ENCODE data around the gene MYLK.
"Not testable (repeated sequence)": the region's sequence is repeated elsewhere in the genome, so short reads cannot be mapped to it uniquely, and the experiment has no call there.

The MYLK gene

GRCh38 chr3:123884203-123884831 lies at the start of gene MYLK:
Gene MYLK, minus strand, starts transcription at chr3:123884332. Its CDS starts 90,491 bp downstream, at chr3:123793841.
- peak; percentile 79 for DNase-seq (ENCODE audit: low read depth)

- peak; percentile 13 for DNase-seq (ENCODE audit: low read depth)
Observed at GRCh38 chr3:123930445-123930844, 46.3 kb upstream of the MYLK start.

- DNase-seq (ENCODE audit: low read depth) = no peak
Observed at GRCh38 chr3:123929325-123929724, 45.2 kb upstream of the MYLK start.

GRCh38 chr3:123926396-123926795 lies 42.3 kb upstream of the MYLK start:
- DNase-seq (ENCODE audit: low read depth) = no peak

GRCh38 chr3:123920868-123921267 lies 36.7 kb upstream of the MYLK start:
- DNase-seq (ENCODE audit: low read depth) = no peak

- no peak for DNase-seq (ENCODE audit: low read depth)
Observed at GRCh38 chr3:123920383-123920782, 36.3 kb upstream of the MYLK start.

GRCh38 chr3:123919353-123919752 lies 35.2 kb upstream of the MYLK start:
- no peak for DNase-seq (ENCODE audit: low read depth)

- no peak for DNase-seq (ENCODE audit: low read depth)
Observed at GRCh38 chr3:123914829-123915228, 30.7 kb upstream of the MYLK start.

- DNase-seq (ENCODE audit: low read depth) = no peak
Observed at GRCh38 chr3:123909785-123910184, 25.7 kb upstream of the MYLK start.

- DNase-seq (ENCODE audit: low read depth) = no peak
Observed at GRCh38 chr3:123907720-123908119, 23.6 kb upstream of the MYLK start.

GRCh38 chr3:123899300-123899865 lies 15.3 kb upstream of the MYLK start:
- DNase-seq (ENCODE audit: low read depth) = no peak

- no peak for DNase-seq (ENCODE audit: low read depth)
Observed at GRCh38 chr3:123893012-123893411, 8.9 kb upstream of the MYLK start.

- DNase-seq (ENCODE audit: low read depth) = no peak
Observed at GRCh38 chr3:123892195-123892594, 8.1 kb upstream of the MYLK start.

- not testable (repeated sequence) for DNase-seq (ENCODE audit: low read depth)
Observed at GRCh38 chr3:123890991-123891390, 6.9 kb upstream of the MYLK start.

- DNase-seq (ENCODE audit: low read depth) = not testable (repeated sequence)
Observed at GRCh38 chr3:123890162-123890561, 6.0 kb upstream of the MYLK start.

- no peak for DNase-seq (ENCODE audit: low read depth)
Observed at GRCh38 chr3:123884993-123885392, 861 bp upstream of the MYLK start.

GRCh38 chr3:123883701-123884202 lies 380 bp downstream of the MYLK start:
- no peak for DNase-seq (ENCODE audit: low read depth)

- DNase-seq (ENCODE audit: low read depth) = no peak
Observed at GRCh38 chr3:123883111-123883510, 1.0 kb downstream of the MYLK start.

- no peak for DNase-seq (ENCODE audit: low read depth)
Observed at GRCh38 chr3:123881771-123882170, 2.4 kb downstream of the MYLK start.

- peak; percentile 42 for DNase-seq (ENCODE audit: low read depth)
Observed at GRCh38 chr3:123880998-123881561, 3.1 kb downstream of the MYLK start.

GRCh38 chr3:123878807-123879206 lies 5.3 kb downstream of the MYLK start:
- no peak for DNase-seq (ENCODE audit: low read depth)

- DNase-seq (ENCODE audit: low read depth) = no peak
Observed at GRCh38 chr3:123877965-123878364, 6.2 kb downstream of the MYLK start.

- DNase-seq (ENCODE audit: low read depth) = no peak
Observed at GRCh38 chr3:123877466-123877865, 6.7 kb downstream of the MYLK start.

GRCh38 chr3:123876858-123877257 lies 7.3 kb downstream of the MYLK start:
- DNase-seq (ENCODE audit: low read depth) = no peak
